Lung (tissue), 12 donors: ENCODE measurements around the gene CYBA. TPM values are rescaled to one million over a fixed set of nuclear protein-coding genes. Genes with fewer than 3 reads are reported as not detected.
A peak's percentile ranks its signal among the peaks of the same experiment; 100 is the strongest.

ENCODE experiments used
- ATAC-seq: fragments of 200-7000 bp; cut with Tn5 transposase; one replicate; pipeline ENCODE4 v1.9.1; 2020; ENCODE audit warnings: moderate number of reproducible peaks; ENCODE audit not compliant: insufficient read depth, low FRiP score
- DNase-seq, 3 donors: peaks; one replicate each; pipeline ENCODE4 v3.0.0-alpha.2; 2013 to 2017
- H3K27ac ChIP-seq, 2 donors: one replicate each; pipeline ENCODE4 v1.5.1; 2013; ENCODE audit warnings: mild to moderate bottlenecking in 2 of 2, moderate library complexity in 2 of 2, control low read depth in 1 of 2, inconsistent platforms in 1 of 2, low read depth in 1 of 2, low read length in 1 of 2
- H3K27me3 ChIP-seq, 3 donors: one replicate each; pipeline ENCODE4 v1.5.1; 2013; ENCODE audit warnings: low read length in 2 of 3; ENCODE audit not compliant: control insufficient read depth in 3 of 3, insufficient read depth in 3 of 3
- H3K36me3 ChIP-seq, 4 donors: one replicate each; pipeline ENCODE4 v1.5.1; 2013; ENCODE audit warnings: low read length in 4 of 4, mild to moderate bottlenecking in 1 of 4, moderate library complexity in 1 of 4; ENCODE audit not compliant: control insufficient read depth in 4 of 4, insufficient read depth in 4 of 4
- H3K4me1 ChIP-seq, 5 donors: one replicate each; pipeline ENCODE4 v1.5.1; 2013; ENCODE audit warnings: low read length in 5 of 5, mild to moderate bottlenecking in 2 of 5, moderate library complexity in 1 of 5; ENCODE audit not compliant: control insufficient read depth in 5 of 5, insufficient read depth in 5 of 5
- H3K4me3 ChIP-seq: one replicate; pipeline ENCODE4 v1.5.1; 2013; ENCODE audit warnings: mild to moderate bottlenecking, control low read depth, moderate library complexity
- H3K9ac ChIP-seq, 2 donors: one replicate each; pipeline ENCODE4 v1.5.1; 2013; ENCODE audit warnings: low read length in 2 of 2, control low read depth in 1 of 2; ENCODE audit not compliant: insufficient read depth in 1 of 2
- H3K9me3 ChIP-seq, 4 donors: one replicate each; pipeline ENCODE4 v1.5.1; 2013; ENCODE audit warnings: low read length in 3 of 4, mild to moderate bottlenecking in 1 of 4, moderate library complexity in 1 of 4; ENCODE audit not compliant: control insufficient read depth in 4 of 4, insufficient read depth in 3 of 4
- WGBS, 2 donors: extraction: QIAGEN DNeasy Blood & Tissue Kit; methylation state at CpG; one replicate each; pipeline ENCODE4 v1.1.7; 2013; 5-methylcytosine and 5-hydroxymethylcytosine counted together
- polyA plus RNA-seq, 2 donors: library from polyadenylated mRNA; stranded (reverse); fragments of 200-250 nt; gene quantifications; one replicate each; pipeline ENCODE4 v1.2.1, GENCODE V29; 2013
- total RNA-seq, 2 donors: library from RNA; depleted of rRNA in 1 of 2; stranded (reverse); fragments of >200 nt in 1 of 2; gene quantifications; one replicate each; pipeline ENCODE4 v1.2.1, GENCODE V29; 2014 to 2021
- TF ChIP-seq, protein P1 (sequence below): IDR thresholded peaks from 2 replicates; pipeline ENCODE4 v1.5.1; 2012; ENCODE audit warnings: mild to moderate bottlenecking; ENCODE audit errors: control extremely low read depth, extremely low read depth
- donor health status: control.
- donor health status: control.
- donor health status: Bipolar disorder and iron deficiency.
- donor health status: healthy.
- donor health status: DM: yes; HTN: yes; CAD: no.

CYBA gene
- total and polyA plus RNA-seq, 4 donors: 113 to 879 (median 349) TPM

DNA sequence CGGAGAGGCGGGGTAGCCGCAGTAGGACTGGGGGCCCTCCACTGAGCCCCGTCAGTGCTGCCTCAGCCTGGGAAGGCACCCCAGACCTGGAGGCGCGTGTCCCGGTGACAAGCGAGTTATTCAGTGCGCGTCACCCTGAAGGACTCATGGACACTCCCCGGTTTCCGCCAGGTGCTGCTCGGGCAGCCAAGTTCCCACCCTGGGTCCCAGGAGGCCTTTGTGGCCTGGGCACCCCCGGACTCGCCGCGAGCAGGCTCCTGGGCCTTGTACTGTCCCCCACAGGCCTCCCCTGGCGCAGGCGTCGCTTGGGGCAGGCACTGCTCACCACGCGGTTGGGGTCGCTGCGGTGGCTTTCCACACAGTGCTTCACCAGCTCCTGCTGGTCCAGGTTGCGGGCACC is 47.8 kb upstream of the CYBA start:
- no peaks in the 10 kb centered on the region for H3K27me3 ChIP-seq
- ATAC-seq (no peak), DNase-seq (no peak)
- H3K9ac ChIP-seq: no peak overlapping the region
- peaks cover 0 to 19% (median 0%) of the 10 kb centered on the region in 5 donors for H3K4me1 ChIP-seq
- H3K36me3 ChIP-seq: peaks cover 0 to 41% (median 4%) of the 10 kb centered on the region in 4 donors
- TF ChIP-seq, protein P1, sequence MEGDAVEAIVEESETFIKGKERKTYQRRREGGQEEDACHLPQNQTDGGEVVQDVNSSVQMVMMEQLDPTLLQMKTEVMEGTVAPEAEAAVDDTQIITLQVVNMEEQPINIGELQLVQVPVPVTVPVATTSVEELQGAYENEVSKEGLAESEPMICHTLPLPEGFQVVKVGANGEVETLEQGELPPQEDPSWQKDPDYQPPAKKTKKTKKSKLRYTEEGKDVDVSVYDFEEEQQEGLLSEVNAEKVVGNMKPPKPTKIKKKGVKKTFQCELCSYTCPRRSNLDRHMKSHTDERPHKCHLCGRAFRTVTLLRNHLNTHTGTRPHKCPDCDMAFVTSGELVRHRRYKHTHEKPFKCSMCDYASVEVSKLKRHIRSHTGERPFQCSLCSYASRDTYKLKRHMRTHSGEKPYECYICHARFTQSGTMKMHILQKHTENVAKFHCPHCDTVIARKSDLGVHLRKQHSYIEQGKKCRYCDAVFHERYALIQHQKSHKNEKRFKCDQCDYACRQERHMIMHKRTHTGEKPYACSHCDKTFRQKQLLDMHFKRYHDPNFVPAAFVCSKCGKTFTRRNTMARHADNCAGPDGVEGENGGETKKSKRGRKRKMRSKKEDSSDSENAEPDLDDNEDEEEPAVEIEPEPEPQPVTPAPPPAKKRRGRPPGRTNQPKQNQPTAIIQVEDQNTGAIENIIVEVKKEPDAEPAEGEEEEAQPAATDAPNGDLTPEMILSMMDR: no peak
- no peak overlapping the region for H3K27ac ChIP-seq
- no peaks in the 10 kb centered on the region for H3K9me3 ChIP-seq
- no peak overlapping the region for H3K4me3 ChIP-seq
- WGBS, 2 donors: 97% methylated on average over 25 of the region's 25 CpGs

DNA sequence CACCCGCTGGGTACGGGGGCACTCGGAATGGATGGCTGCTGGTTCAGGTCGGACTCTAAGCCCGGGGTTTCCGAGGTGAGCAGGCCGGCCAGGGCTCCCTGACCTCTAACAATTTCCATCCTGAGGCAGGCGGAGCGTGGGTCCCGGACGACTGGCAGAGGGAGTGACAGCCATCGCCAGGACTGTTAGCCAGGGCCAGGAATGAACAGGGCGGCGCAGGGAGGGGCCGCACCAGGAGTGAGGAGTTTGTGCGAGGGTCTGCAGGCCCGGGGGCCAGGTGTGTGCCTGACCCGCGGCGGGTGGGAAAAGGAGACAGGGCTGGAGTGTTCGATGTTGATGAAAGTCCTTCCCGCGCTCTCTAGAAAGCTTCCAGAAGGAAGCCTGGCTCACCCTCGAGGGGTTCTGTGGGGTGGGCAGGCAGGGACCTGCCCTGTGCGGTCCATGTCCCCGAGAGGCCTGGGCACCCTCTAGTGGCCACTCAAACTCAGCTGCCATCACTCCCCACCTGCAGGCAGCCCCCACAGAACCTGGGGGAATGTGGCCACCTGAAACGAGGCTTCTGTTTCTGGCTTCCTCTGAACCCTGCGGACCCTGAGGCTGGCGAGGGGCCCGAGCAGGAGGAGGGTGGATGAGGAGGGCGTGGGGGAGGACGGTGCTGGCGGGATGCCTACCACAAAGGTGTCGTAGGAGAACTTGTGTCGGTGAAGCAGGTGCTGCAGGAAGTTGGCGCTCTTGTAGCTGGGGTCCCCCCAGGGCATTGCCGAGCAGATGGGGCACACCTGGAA is 47.2 kb upstream of the CYBA start:
- ATAC-seq (no peak), DNase-seq (no peak)
- Histone ChIP-seq H3K9me3 (no peaks in the 10 kb centered on the region), H3K36me3 (peaks cover 0 to 41% (median 4%) of the 10 kb centered on the region in 4 donors), H3K4me1 (peaks cover 0 to 16% (median 0%) of the 10 kb centered on the region in 5 donors), H3K27ac (peak overlapping the region in 1 of 2 donors; percentile 15), H3K9ac (no peak overlapping the region), H3K4me3 (no peak overlapping the region), H3K27me3 (no peaks in the 10 kb centered on the region)
- 84 to 88% methylated on average over 37 of the region's 37 CpGs for WGBS, 2 donors
- TF ChIP-seq, protein P1: no peak

DNA sequence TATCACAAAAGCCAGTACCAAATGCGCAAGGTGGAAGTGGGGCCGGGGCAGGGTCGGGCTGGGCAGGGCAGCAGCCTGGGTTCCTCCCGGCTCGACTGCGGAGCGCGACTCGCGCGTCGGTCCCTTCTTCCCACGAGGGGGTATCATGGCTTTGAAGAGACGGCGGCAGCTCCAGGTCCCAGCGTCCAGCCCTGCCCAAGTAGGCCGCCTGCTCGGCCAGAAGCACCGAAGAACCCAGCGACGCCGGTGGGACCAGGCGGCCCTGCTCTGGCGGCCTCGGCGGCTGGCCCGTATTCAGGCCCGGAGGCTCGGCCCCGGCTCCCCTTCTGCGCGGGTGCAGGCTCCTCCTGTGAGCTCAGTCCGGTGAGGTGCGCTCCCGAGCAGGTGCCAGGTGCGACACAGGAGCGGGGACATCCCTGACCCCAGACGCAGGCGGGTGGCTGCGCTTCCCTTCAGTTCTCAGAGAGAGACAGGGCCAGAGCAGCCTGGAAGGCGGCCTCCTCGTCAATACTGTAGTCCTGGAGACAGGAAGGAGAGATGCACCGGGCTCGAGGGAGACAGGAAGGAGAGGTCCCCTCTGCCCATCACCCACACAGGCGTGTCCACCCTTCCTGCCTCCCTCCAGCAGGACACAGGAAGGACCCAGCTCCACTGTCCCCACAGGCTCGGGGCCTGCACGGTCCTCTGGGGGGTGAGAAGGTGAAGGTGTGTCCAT is 46.4 kb upstream of the CYBA start:
- Histone ChIP-seq H3K27ac (peak overlapping the region in 1 of 2 donors; percentile 17), H3K4me3 (no peak overlapping the region), H3K36me3 (peaks cover 0 to 41% (median 4%) of the 10 kb centered on the region in 4 donors), H3K4me1 (peaks cover 0 to 16% (median 0%) of the 10 kb centered on the region in 5 donors), H3K27me3 (no peaks in the 10 kb centered on the region), H3K9ac (no peak overlapping the region), H3K9me3 (no peaks in the 10 kb centered on the region)
- DNase-seq (no peak), ATAC-seq (no peak)
- 86 to 92% methylated on average over 47 of the region's 47 CpGs for WGBS, 2 donors
- TF ChIP-seq, protein P1: no peak
